ENCODE results near the gene PRKCZ. TPM values are rescaled to one million over a fixed set of nuclear protein-coding genes. Genes with fewer than 3 reads are reported as not detected.

Gene PRKCZ
- total RNA-seq, 1 donor = 2.6 TPM

DNA sequence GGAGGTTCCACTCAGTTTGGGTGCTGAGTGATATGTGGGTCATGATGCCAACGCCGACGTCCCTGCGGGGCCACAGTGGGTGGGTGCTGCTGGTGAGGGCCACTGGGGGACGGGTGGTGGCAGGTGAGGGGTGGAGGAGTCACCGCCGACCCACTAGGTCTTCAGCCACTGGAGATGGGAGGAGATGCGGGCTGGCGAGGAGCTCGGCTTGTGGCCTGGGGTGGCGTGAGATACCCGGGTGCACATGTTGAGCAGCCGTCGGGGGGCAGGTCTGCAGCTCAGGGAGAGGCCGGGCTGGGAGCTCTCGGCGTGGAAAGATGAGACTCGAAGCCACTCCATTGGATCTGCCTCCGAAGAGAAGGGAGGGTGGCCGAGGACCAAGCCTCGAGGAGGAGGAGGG is 103.8 kb downstream of the PRKCZ start:
- DNase-seq (ENCODE audit: low read depth) = no peak
- TF ChIP-seq, protein P1, sequence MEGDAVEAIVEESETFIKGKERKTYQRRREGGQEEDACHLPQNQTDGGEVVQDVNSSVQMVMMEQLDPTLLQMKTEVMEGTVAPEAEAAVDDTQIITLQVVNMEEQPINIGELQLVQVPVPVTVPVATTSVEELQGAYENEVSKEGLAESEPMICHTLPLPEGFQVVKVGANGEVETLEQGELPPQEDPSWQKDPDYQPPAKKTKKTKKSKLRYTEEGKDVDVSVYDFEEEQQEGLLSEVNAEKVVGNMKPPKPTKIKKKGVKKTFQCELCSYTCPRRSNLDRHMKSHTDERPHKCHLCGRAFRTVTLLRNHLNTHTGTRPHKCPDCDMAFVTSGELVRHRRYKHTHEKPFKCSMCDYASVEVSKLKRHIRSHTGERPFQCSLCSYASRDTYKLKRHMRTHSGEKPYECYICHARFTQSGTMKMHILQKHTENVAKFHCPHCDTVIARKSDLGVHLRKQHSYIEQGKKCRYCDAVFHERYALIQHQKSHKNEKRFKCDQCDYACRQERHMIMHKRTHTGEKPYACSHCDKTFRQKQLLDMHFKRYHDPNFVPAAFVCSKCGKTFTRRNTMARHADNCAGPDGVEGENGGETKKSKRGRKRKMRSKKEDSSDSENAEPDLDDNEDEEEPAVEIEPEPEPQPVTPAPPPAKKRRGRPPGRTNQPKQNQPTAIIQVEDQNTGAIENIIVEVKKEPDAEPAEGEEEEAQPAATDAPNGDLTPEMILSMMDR (IDR thresholded peaks at IDR 0.05; ENCODE audit: insufficient read depth, low read depth, low read length) = no peak
- no peak overlapping the region for H3K4me3 ChIP-seq (ENCODE audit: low read depth, low read length)

DNA sequence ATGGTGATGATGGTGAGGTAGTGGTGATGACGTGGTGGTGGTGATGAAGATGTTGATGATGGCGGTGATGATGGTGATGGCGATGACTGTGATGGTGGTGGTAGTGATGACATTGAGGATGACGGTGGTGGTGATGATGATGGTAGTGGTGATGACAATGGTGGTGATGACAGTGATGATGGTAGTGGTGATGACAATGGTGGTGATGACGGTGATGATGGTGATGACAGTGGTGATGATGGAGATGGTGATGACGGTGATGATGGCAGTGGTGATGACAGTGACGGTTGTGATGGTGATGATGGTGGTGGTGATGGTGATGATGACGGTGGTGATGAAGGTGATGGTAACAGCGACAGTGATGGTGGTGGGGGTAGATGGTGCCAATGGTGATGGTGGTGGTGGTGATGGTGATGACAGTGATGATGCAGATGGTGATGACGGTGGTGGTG is 105.0 kb downstream of the PRKCZ start:
- no peak overlapping the region for H3K4me3 ChIP-seq (ENCODE audit: low read depth, low read length)
- DNase-seq (ENCODE audit: low read depth) = no peak
- TF ChIP-seq, protein P1 (IDR thresholded peaks at IDR 0.05; ENCODE audit: insufficient read depth, low read depth, low read length) = no peak

DNA sequence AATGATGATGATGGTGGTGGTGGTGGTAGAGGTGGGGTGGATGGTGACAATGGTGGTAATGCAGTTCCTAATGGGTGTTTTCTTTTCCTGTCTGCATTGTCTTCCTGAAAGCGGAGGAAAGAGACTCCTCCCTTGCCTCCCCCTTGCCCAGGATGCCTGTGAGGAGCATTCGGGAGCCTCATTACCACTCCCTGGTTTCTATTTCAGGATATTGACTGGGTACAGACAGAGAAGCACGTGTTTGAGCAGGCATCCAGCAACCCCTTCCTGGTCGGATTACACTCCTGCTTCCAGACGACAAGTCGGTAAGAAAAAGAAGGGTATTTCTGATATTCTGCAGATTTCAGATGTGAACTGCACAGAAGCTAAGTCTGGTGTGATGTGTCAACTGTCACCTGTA is 105.6 kb downstream of the PRKCZ start:
- no peak for DNase-seq (ENCODE audit: low read depth)
- TF ChIP-seq, protein P1 (IDR thresholded peaks at IDR 0.05; ENCODE audit: insufficient read depth, low read depth, low read length) = no peak
- H3K4me3 ChIP-seq (ENCODE audit: low read depth, low read length) = no peak overlapping the region

DNA sequence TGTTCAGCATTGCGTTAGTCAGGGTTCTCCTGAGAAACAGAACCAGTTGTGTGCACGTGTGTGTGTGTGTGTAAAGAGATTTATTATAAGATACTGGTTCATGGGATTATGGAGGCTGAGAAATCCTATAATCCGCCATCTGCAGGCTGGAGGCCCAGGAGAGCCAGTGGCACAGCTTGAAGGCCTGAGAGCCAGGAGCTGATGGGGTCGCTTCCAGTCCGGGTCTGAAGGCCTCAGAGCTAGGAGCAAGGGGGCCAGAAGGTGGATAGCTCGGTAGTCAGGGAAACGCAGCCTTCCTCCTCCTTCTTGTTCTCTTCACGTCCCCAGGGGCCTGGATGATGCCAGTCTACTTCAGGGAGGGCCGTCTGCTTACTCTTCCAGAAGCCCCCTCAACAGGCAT is 106.7 kb downstream of the PRKCZ start:
- no peak overlapping the region for H3K4me3 ChIP-seq (ENCODE audit: low read depth, low read length)
- TF ChIP-seq, protein P1 (IDR thresholded peaks at IDR 0.05; ENCODE audit: insufficient read depth, low read depth, low read length) = no peak
- DNase-seq (ENCODE audit: low read depth) = no peak

DNA sequence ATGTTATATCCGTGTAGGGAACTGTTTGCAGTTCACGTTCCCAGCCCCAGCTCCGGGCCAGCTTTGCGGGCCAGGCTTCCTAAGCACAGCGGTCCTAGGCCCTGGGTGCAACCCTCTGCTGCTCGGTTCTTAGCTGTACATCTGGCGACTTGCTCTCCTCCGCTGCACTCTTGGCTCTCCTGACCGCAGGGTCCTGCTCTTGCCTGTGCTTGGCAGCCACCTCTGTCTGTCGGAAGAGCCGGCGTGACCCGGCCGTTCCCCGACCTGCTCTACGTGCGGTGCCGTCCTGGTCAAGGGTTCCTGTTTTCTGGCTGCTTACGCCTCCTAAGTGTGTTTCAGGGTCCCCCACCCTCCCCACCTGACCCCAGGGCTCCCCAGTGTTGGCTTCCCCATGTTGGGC is 107.6 kb downstream of the PRKCZ start:
- no peak for DNase-seq (ENCODE audit: low read depth)
- no peak overlapping the region for H3K4me3 ChIP-seq (ENCODE audit: low read depth, low read length)
- TF ChIP-seq, protein P1 (IDR thresholded peaks at IDR 0.05; ENCODE audit: insufficient read depth, low read depth, low read length) = no peak

DNA sequence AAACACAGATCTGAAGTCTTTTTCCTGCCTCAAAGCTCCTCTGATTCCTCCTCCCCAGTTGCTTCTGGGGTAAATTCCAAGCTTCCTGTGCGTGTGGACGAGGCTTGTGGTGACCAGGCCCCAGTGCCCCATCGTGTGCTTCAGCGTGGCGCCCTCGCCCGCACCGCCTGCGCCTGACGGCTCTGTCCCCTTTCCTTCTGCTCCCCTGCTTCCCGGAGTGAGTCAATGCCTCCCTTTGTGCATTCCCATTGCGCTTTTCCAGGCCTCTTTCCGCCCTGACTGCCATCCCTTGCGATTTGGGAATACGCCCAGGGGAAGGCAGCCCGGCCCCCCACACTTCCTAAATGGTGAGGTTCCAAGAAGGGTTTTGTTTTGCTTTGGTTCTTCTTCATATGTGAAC is 108.1 kb downstream of the PRKCZ start:
- TF ChIP-seq, protein P1 (IDR thresholded peaks at IDR 0.05; ENCODE audit: insufficient read depth, low read depth, low read length) = no peak
- H3K4me3 ChIP-seq (ENCODE audit: low read depth, low read length) = no peak overlapping the region
- no peak for DNase-seq (ENCODE audit: low read depth)

DNA sequence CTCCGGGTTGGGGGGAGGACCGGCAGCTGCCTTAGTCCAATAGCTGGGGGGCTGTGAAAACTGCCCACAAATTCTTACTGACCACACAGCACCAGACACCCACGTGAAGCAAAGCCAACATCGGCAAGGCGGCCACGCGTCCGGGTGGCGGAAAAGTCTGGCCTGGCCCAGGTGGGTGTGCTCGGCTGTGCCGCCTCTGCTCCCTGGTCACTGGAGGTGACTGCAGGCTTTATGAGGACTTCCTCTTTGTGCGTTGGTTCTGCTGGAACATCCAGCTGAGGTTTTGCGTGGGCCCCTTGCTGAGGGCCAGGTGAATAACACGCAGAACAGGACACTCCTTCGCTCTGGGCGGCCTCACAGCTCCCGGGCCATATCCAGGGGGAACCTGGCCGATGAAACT is 108.9 kb downstream of the PRKCZ start:
- TF ChIP-seq, protein P1 (IDR thresholded peaks at IDR 0.05; ENCODE audit: insufficient read depth, low read depth, low read length) = no peak
- DNase-seq (ENCODE audit: low read depth) = no peak
- no peak overlapping the region for H3K4me3 ChIP-seq (ENCODE audit: low read depth, low read length)

All from fibroblast of villous mesenchyme (primary cell).